ENCODE results near the gene DBT.

DNA sequence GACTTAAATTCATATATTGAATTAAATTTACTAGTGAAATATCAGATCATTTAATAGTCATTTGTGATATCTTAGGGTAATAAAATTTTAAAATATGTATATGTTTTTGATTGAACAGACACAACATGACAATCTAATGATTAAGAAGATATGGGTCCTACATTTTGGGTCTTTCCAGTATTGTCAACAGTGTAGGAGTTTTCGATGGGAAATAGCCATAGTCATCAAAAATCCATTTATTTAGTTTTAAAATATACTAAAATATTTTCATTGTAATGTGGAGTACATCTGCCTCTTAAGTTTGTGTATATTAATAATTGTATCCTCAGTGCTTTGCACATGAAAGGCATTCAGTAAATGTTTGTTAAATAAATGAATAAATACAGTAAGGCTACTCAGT is 102.7 kb downstream of the DBT start:
- TF ChIP-seq, protein P1, sequence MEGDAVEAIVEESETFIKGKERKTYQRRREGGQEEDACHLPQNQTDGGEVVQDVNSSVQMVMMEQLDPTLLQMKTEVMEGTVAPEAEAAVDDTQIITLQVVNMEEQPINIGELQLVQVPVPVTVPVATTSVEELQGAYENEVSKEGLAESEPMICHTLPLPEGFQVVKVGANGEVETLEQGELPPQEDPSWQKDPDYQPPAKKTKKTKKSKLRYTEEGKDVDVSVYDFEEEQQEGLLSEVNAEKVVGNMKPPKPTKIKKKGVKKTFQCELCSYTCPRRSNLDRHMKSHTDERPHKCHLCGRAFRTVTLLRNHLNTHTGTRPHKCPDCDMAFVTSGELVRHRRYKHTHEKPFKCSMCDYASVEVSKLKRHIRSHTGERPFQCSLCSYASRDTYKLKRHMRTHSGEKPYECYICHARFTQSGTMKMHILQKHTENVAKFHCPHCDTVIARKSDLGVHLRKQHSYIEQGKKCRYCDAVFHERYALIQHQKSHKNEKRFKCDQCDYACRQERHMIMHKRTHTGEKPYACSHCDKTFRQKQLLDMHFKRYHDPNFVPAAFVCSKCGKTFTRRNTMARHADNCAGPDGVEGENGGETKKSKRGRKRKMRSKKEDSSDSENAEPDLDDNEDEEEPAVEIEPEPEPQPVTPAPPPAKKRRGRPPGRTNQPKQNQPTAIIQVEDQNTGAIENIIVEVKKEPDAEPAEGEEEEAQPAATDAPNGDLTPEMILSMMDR (IDR thresholded peaks at IDR 0.05): no peak
- no peak for TF ChIP-seq EZH2 (IDR thresholded peaks at IDR 0.05; ENCODE audit: borderline replicate concordance, insufficient read depth, low read depth, low read length, poor library complexity, severe bottlenecking)

All from B cell (primary cell).